ENCODE data around the gene TRAPPC1.

The TRAPPC1 gene

GRCh38 chr17:7893187-7893880 is 38.4 kb downstream of the TRAPPC1 start:
- no peak overlapping the region for H3K4me3 ChIP-seq (ENCODE audit: low read depth, low read length)
- TF ChIP-seq MAX (IDR thresholded peaks at IDR 0.05; ENCODE audit: low read depth, low read length) (no peak), POLR2A (IDR thresholded peaks at IDR 0.05; ENCODE audit: extremely low read depth, insufficient read length) (no peak), MYC (IDR thresholded peaks at IDR 0.05; ENCODE audit: low read depth, low read length) (no peak)
- TF ChIP-seq, protein P1, sequence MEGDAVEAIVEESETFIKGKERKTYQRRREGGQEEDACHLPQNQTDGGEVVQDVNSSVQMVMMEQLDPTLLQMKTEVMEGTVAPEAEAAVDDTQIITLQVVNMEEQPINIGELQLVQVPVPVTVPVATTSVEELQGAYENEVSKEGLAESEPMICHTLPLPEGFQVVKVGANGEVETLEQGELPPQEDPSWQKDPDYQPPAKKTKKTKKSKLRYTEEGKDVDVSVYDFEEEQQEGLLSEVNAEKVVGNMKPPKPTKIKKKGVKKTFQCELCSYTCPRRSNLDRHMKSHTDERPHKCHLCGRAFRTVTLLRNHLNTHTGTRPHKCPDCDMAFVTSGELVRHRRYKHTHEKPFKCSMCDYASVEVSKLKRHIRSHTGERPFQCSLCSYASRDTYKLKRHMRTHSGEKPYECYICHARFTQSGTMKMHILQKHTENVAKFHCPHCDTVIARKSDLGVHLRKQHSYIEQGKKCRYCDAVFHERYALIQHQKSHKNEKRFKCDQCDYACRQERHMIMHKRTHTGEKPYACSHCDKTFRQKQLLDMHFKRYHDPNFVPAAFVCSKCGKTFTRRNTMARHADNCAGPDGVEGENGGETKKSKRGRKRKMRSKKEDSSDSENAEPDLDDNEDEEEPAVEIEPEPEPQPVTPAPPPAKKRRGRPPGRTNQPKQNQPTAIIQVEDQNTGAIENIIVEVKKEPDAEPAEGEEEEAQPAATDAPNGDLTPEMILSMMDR (IDR thresholded peaks at IDR 0.05; ENCODE audit: low read depth, low read length): no peak

GRCh38 chr17:7889166-7889955 is 42.4 kb downstream of the TRAPPC1 start:
- no peak overlapping the region for H3K4me3 ChIP-seq (ENCODE audit: low read depth, low read length)
- no peak for DNase-seq (ENCODE audit: low read depth)
- no peak for TF ChIP-seq POLR2A (IDR thresholded peaks at IDR 0.05; ENCODE audit: extremely low read depth, insufficient read length)
- TF ChIP-seq, protein P1 (IDR thresholded peaks at IDR 0.05; ENCODE audit: low read depth, low read length): no peak
- TF ChIP-seq MAX (IDR thresholded peaks at IDR 0.05; ENCODE audit: low read depth, low read length): no peak
- TF ChIP-seq MYC (IDR thresholded peaks at IDR 0.05; ENCODE audit: low read depth, low read length): no peak

More at GRCh38 chr17:7893187-7893880, 38.4 kb downstream of the TRAPPC1 start:
- no peak for DNase-seq (ENCODE audit: low read depth)

- no peak for DNase-seq (ENCODE audit: low read depth)
- peak within 1 kb of the TSS; percentile 73 for H3K4me3 ChIP-seq (ENCODE audit: low read depth, low read length)
- no peak for TF ChIP-seq POLR2A (IDR thresholded peaks at IDR 0.05; ENCODE audit: extremely low read depth, insufficient read length)
- TF ChIP-seq, protein P1 (IDR thresholded peaks at IDR 0.05; ENCODE audit: low read depth, low read length): no peak
- no peak for TF ChIP-seq MYC (IDR thresholded peaks at IDR 0.05; ENCODE audit: low read depth, low read length)
- TF ChIP-seq MAX (IDR thresholded peaks at IDR 0.05; ENCODE audit: low read depth, low read length): no peak
These were observed 43.4 kb downstream of the TRAPPC1 start, which contains the start of gene CHD3 for GRCh38 chr17:7888184-7888920. CHD3 (plus strand) TSS chr17:7888789; CDS start chr17:7889001, 212 bp downstream.

DNA sequence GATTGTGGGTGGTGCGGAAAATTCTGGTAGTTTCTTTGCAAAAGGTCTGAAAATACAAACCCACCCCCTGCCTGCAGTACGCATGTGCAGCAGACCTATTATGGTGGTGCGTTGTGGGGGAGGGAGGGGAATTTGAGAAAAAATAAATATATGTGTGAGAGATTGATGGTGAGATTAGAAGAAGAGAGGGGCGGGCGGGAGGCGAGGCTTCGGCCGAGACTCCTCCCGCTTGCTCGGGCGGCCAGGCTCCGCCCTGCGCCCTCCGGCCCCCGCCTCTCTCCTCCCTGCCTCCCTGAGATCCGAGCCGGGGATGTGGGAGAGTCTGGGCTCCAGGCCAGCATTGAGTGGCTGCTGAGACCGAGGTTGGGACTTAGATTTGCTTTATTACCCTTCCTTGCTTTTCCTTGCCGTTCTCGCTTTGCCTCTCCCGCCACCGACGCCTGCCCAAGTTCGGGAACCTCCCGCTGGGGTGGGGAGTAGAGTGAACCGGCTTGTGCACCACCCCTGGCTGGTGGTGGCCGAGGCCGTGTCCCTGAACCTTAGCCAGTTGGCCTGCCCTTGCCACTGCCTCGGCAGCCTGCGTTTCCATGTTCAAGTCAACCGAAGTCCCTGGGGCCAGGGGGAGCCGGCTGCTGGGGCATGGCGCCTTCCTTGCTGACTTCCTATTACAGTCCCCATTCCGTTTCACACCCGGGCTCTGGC is 44.1 kb downstream of the TRAPPC1 start:
- TF ChIP-seq, protein P1 (IDR thresholded peaks at IDR 0.05; ENCODE audit: low read depth, low read length): no peak
- no peak; the same call in 1 of the 2 replicates for TF ChIP-seq MYC (IDR thresholded peaks at IDR 0.05; ENCODE audit: low read depth, low read length)
- TF ChIP-seq POLR2A (IDR thresholded peaks at IDR 0.05; ENCODE audit: extremely low read depth, insufficient read length): no peak
- TF ChIP-seq MAX (IDR thresholded peaks at IDR 0.05; ENCODE audit: low read depth, low read length): no peak
- H3K4me3 ChIP-seq (ENCODE audit: low read depth, low read length): peak overlapping the region; percentile 73
- peak; percentile 87 for DNase-seq (ENCODE audit: low read depth)

DNA sequence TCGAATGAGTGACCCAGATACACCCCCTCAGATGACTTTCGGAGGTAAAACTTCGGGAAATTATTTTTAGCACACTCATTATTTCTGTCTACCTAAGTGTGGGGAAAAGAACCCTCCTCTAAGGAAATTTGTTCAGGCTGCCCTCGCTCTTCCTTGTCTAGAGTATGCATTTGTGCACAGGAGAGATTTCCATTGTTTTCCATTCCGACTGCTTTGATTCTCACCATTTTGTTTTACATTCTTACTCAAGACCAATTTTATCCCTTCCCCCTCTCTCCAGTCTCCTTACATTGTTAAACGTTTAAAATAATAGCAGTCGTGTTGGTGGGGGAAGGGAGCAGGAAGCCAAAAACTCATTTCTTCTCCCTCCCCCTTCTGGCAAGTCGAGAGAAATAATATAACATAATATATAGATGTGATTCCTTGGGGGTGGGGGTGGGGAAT is 44.7 kb downstream of the TRAPPC1 start:
- TF ChIP-seq MAX (IDR thresholded peaks at IDR 0.05; ENCODE audit: low read depth, low read length) (no peak), POLR2A (IDR thresholded peaks at IDR 0.05; ENCODE audit: extremely low read depth, insufficient read length) (no peak), MYC (IDR thresholded peaks at IDR 0.05; ENCODE audit: low read depth, low read length) (no peak)
- TF ChIP-seq, protein P1 (IDR thresholded peaks at IDR 0.05; ENCODE audit: low read depth, low read length): no peak
- no peak for DNase-seq (ENCODE audit: low read depth)
- H3K4me3 ChIP-seq (ENCODE audit: low read depth, low read length): peak overlapping the region; percentile 64
